DMS 273 (cell line): ENCODE results near the gene SAPCD1.
A peak's percentile ranks its signal among the peaks of the same experiment; 100 is the strongest.

Experiments
- DNase-seq: peaks from one replicate; lab custom pipeline; 2025; ENCODE audit not compliant: unreplicated experiment; lab: John Stamatoyannopoulos, UW

SAPCD1 gene

GRCh38 chr6:31762356-31762755 lies at the start of gene SAPCD1:
Gene SAPCD1, plus strand, starts transcription at chr6:31762656. Its CDS starts 399 bp downstream, at chr6:31763055.
- DNase-seq, result no peak

- DNase-seq, result no peak
These were observed 49.0 kb upstream of the SAPCD1 start for GRCh38 chr6:31713465-31713864.

GRCh38 chr6:31713991-31714684 lies 48.3 kb upstream of the SAPCD1 start:
- DNase-seq, result no peak

- DNase-seq, result peak; percentile 68
These were observed 47.2 kb upstream of the SAPCD1 start, which contains the start of gene LY6G6D for GRCh38 chr6:31715022-31715958. Gene LY6G6D, plus strand, starts transcription at chr6:31715348. Its CDS starts 8 bp downstream, at chr6:31715356.

GRCh38 chr6:31717499-31718222 lies 44.8 kb upstream of the SAPCD1 start:
- DNase-seq, result no peak

GRCh38 chr6:31718265-31718664 lies 44.2 kb upstream of the SAPCD1 start:
- DNase-seq, result no peak

- no peak for DNase-seq
These were observed 43.5 kb upstream of the SAPCD1 start for GRCh38 chr6:31719001-31719400.

GRCh38 chr6:31720196-31720770 lies 42.2 kb upstream of the SAPCD1 start:
- no peak for DNase-seq

- DNase-seq, result no peak
These were observed 41.0 kb upstream of the SAPCD1 start, which contains the start of gene LY6G6C for GRCh38 chr6:31721351-31722020. Gene LY6G6C, minus strand, starts transcription at chr6:31721746. Its CDS starts 67 bp downstream, at chr6:31721679.

GRCh38 chr6:31722173-31722572 lies 40.3 kb upstream of the SAPCD1 start:
- no peak for DNase-seq

GRCh38 chr6:31723245-31723979 lies 39.0 kb upstream of the SAPCD1 start, which contains the start of gene MPIG6B:
Gene MPIG6B, plus strand, starts transcription at chr6:31723373. Its CDS starts 11 bp downstream, at chr6:31723384.
- DNase-seq, result no peak

GRCh38 chr6:31723980-31724691 lies 38.3 kb upstream of the SAPCD1 start:
- no peak for DNase-seq

GRCh38 chr6:31725502-31726350 lies 36.7 kb upstream of the SAPCD1 start:
- no peak for DNase-seq

- DNase-seq, result no peak
These were observed 35.3 kb upstream of the SAPCD1 start for GRCh38 chr6:31727034-31727716.

GRCh38 chr6:31727717-31728671 lies 34.5 kb upstream of the SAPCD1 start:
- DNase-seq, result no peak
